ENCODE results near the gene LAMB4. TPM values are rescaled to one million over a fixed set of nuclear protein-coding genes. Genes with fewer than 3 reads are reported as not detected.

Gene LAMB4
- total and polyA plus RNA-seq, 2 experiments from 2014 or later, result not detected

DNA sequence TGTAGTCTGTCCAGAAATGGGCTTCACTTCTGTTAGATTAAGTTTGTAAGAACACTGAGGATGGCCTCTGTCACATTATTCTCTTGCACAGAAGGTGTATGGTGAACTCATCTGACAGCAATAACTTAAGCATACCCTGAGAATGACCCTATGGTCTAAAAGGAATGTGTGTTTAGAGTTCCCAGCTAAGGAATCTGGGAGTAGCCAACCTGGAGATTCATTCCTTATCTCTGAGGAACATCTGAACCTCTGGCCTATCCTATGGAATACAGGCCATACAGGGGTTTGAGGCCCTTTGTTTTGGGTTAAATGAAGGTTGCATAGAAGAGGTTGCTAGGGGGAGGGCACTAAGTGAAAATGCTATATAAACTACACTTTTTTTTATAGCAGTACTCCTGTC lies 41.4 kb downstream of the LAMB4 start:
- no peaks in the 10 kb centered on the region for H3K27me3 Mint-ChIP-seq (ENCODE audit: insufficient read depth, low read depth, poor library complexity)
- H3K36me3 Mint-ChIP-seq (ENCODE audit: low read depth), result no peaks in the 10 kb centered on the region
- H4K20me1 ChIP-seq (replicated peaks; ENCODE audit: insufficient read depth), result no peaks in the 10 kb centered on the region
- H3K27ac ChIP-seq (ENCODE audit: low read depth), result no peak overlapping the region
- H3K4me1 Mint-ChIP-seq, result no peaks in the 10 kb centered on the region; the same call in 2 of the 3 replicates
- H3K4me2 ChIP-seq, result no peak overlapping the region
- no peaks in the 10 kb centered on the region for H3K9me3 Mint-ChIP-seq
- ATAC-seq (no peak), DNase-seq (ENCODE audit: low spot score) (no peak)
- H3K27me3 ChIP-seq (ENCODE audit: insufficient read depth), result no peaks in the 10 kb centered on the region
- no peak overlapping the region for H2AFZ ChIP-seq
- H3K27ac Mint-ChIP-seq, result no peak overlapping the region
- H3K9me2 ChIP-seq (ENCODE audit: insufficient read depth), result peaks cover 3% of the 10 kb centered on the region; the same call in 1 of the 2 replicates
- no peak overlapping the region for H3K4me3 Mint-ChIP-seq
- H3K79me2 ChIP-seq (replicated peaks; ENCODE audit: insufficient read depth), result no peaks in the 10 kb centered on the region
- H3K4me3 ChIP-seq, result no peak overlapping the region
- H3F3A ChIP-seq (replicated peaks; ENCODE audit: low read depth), result no peaks in the 10 kb centered on the region
- no peaks in the 10 kb centered on the region for H3K4me1 ChIP-seq (ENCODE audit: insufficient read depth)
- H3K36me3 ChIP-seq (ENCODE audit: insufficient read depth), result no peaks in the 10 kb centered on the region
- TF ChIP-seq STAT1 (IDR thresholded peaks at IDR 0.05; ENCODE audit: unreplicated experiment) (no peak), CREB1 (CRISPR knock-in tag; IDR thresholded peaks at IDR 0.05; ENCODE audit: low read depth) (no peak), NANOG (IDR thresholded peaks at IDR 0.05; ENCODE audit: borderline replicate concordance) (no peak), REST (IDR thresholded peaks at IDR 0.05; ENCODE audit: unreplicated experiment) (no peak), ZNF114 (CRISPR knock-in tag; IDR thresholded peaks at IDR 0.05) (no peak), ZNF331 (CRISPR knock-in tag; IDR thresholded peaks at IDR 0.05; ENCODE audit: low read depth) (no peak), EZH2phosphoT487 (IDR thresholded peaks at IDR 0.05; ENCODE audit: unreplicated experiment) (no peak), CTCF (conservative IDR thresholded peaks at IDR 0.05; ENCODE audit: low read depth in 2 of 2) (no peak)
- TF ChIP-seq, protein P1, sequence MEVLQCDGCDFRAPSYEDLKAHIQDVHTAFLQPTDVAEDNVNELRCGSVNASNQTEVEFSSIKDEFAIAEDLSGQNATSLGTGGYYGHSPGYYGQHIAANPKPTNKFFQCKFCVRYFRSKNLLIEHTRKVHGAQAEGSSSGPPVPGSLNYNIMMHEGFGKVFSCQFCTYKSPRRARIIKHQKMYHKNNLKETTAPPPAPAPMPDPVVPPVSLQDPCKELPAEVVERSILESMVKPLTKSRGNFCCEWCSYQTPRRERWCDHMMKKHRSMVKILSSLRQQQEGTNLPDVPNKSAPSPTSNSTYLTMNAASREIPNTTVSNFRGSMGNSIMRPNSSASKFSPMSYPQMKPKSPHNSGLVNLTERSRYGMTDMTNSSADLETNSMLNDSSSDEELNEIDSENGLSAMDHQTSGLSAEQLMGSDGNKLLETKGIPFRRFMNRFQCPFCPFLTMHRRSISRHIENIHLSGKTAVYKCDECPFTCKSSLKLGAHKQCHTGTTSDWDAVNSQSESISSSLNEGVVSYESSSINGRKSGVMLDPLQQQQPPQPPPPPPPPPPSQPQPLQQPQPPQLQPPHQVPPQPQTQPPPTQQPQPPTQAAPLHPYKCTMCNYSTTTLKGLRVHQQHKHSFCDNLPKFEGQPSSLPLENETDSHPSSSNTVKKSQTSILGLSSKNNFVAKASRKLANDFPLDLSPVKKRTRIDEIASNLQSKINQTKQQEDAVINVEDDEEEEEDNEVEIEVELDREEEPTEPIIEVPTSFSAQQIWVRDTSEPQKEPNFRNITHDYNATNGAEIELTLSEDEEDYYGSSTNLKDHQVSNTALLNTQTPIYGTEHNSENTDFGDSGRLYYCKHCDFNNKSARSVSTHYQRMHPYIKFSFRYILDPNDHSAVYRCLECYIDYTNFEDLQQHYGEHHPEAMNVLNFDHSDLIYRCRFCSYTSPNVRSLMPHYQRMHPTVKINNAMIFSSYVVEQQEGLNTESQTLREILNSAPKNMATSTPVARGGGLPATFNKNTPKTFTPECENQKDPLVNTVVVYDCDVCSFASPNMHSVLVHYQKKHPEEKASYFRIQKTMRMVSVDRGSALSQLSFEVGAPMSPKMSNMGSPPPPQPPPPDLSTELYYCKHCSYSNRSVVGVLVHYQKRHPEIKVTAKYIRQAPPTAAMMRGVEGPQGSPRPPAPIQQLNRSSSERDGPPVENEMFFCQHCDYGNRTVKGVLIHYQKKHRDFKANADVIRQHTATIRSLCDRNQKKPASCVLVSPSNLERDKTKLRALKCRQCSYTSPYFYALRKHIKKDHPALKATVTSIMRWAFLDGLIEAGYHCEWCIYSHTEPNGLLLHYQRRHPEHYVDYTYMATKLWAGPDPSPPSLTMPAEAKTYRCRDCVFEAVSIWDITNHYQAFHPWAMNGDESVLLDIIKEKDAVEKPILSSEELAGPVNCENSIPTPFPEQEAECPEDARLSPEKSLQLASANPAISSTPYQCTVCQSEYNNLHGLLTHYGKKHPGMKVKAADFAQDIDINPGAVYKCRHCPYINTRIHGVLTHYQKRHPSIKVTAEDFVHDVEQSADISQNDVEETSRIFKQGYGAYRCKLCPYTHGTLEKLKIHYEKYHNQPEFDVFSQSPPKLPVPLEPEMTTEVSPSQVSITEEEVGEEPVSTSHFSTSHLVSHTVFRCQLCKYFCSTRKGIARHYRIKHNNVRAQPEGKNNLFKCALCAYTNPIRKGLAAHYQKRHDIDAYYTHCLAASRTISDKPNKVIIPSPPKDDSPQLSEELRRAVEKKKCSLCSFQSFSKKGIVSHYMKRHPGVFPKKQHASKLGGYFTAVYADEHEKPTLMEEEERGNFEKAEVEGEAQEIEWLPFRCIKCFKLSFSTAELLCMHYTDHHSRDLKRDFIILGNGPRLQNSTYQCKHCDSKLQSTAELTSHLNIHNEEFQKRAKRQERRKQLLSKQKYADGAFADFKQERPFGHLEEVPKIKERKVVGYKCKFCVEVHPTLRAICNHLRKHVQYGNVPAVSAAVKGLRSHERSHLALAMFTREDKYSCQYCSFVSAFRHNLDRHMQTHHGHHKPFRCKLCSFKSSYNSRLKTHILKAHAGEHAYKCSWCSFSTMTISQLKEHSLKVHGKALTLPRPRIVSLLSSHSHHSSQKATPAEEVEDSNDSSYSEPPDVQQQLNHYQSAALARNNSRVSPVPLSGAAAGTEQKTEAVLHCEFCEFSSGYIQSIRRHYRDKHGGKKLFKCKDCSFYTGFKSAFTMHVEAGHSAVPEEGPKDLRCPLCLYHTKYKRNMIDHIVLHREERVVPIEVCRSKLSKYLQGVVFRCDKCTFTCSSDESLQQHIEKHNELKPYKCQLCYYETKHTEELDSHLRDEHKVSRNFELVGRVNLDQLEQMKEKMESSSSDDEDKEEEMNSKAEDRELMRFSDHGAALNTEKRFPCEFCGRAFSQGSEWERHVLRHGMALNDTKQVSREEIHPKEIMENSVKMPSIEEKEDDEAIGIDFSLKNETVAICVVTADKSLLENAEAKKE (CRISPR knock-in tag; IDR thresholded peaks at IDR 0.05), result no peak

Measured in GM23338 (cell line).